ENCODE data around the gene TGFBR2. TPM values are rescaled to one million over a fixed set of nuclear protein-coding genes. Genes with fewer than 3 reads are reported as not detected.

TGFBR2 gene
- total RNA-seq, 1 experiment from 2014 or later, result 45.9 TPM

GRCh38 chr3:30685267-30685667 is 78.9 kb downstream of the TGFBR2 start:
- CTCF ChIA-PET, result no interaction called here
- no TSS peak for BruUV-seq (replicated peaks)

GRCh38 chr3:30686176-30686575 is 79.8 kb downstream of the TGFBR2 start:
- Histone ChIP-seq H3K9me3 (ENCODE audit: control insufficient read depth, insufficient read depth, low read depth, low read length) (no peaks in the 10 kb centered on the region), H3K27ac (ENCODE audit: low read length) (no peak overlapping the region), H3K27me3 (ENCODE audit: control insufficient read depth, insufficient read depth, low read length) (no peaks in the 10 kb centered on the region), H3K4me3 (ENCODE audit: low read depth in 2 of 2, low read length in 2 of 2) (no peak overlapping the region), H3K4me1 (ENCODE audit: control insufficient read depth, insufficient read depth, low read length) (peaks cover 28% of the 10 kb centered on the region), H3K36me3 (ENCODE audit: control insufficient read depth, insufficient read depth, low read length) (peaks cover 2% of the 10 kb centered on the region; the same call in 1 of the 2 replicates)
- TF ChIP-seq TCF7L2 (IDR thresholded peaks at IDR 0.05; ENCODE audit: low read depth, low read length) (no peak), REST (IDR thresholded peaks at IDR 0.05; ENCODE audit: insufficient read depth in 1 of 2, low read depth in 2 of 2, low read length in 1 of 2) (no peak), CTCF (IDR thresholded peaks at IDR 0.05) (no peak), POLR2AphosphoS5 (IDR thresholded peaks at IDR 0.05; ENCODE audit: low read depth, low read length) (no peak), SIN3A (IDR thresholded peaks at IDR 0.05; ENCODE audit: borderline replicate concordance, insufficient read depth, low read depth, low read length) (no peak)
- no TSS peak for BruUV-seq (replicated peaks)
- intact Hi-C loops (cut with micrococcal nuclease; ENCODE audit: unreplicated experiment), result no loop called here
- CTCF ChIA-PET, result interaction anchor here (0.6 kb wide), 1 partner anchor 124 kb away, joined by 3 read pairs; no protein-coding TSS in a partner anchor
- in situ Hi-C loops (cut with HindIII; ENCODE audit: low pct_unique_long_range_greater_than_20kb, low sequenced_read_pairs), result no loop called here
- ATAC-seq (no peak), DNase-seq (ENCODE audit: low read depth, low spot score) (no peak)
- POLR2A ChIA-PET, result no interaction called here

More at GRCh38 chr3:30685267-30685667, 78.9 kb downstream of the TGFBR2 start:
- no peaks in the 10 kb centered on the region for H3K9me3 ChIP-seq (ENCODE audit: control insufficient read depth, insufficient read depth, low read depth, low read length)
- DNase-seq (ENCODE audit: low read depth, low spot score) (no peak), ATAC-seq (no peak)
- intact Hi-C loops (cut with micrococcal nuclease; ENCODE audit: unreplicated experiment) (no loop called here), in situ Hi-C loops (cut with HindIII; ENCODE audit: low pct_unique_long_range_greater_than_20kb, low sequenced_read_pairs) (no loop called here)
- H3K4me3 ChIP-seq (ENCODE audit: low read depth in 2 of 2, low read length in 2 of 2), result no peak overlapping the region
- TF ChIP-seq POLR2AphosphoS5 (IDR thresholded peaks at IDR 0.05; ENCODE audit: low read depth, low read length) (no peak), REST (IDR thresholded peaks at IDR 0.05; ENCODE audit: insufficient read depth in 1 of 2, low read depth in 2 of 2, low read length in 1 of 2) (no peak), SIN3A (IDR thresholded peaks at IDR 0.05; ENCODE audit: borderline replicate concordance, insufficient read depth, low read depth, low read length) (no peak), TCF7L2 (IDR thresholded peaks at IDR 0.05; ENCODE audit: low read depth, low read length) (no peak), CTCF (IDR thresholded peaks at IDR 0.05) (no peak)
- H3K4me1 ChIP-seq (ENCODE audit: control insufficient read depth, insufficient read depth, low read length), result peaks cover 24% of the 10 kb centered on the region
- no peaks in the 10 kb centered on the region for H3K27me3 ChIP-seq (ENCODE audit: control insufficient read depth, insufficient read depth, low read length)
- POLR2A ChIA-PET, result no interaction called here
- H3K36me3 ChIP-seq (ENCODE audit: control insufficient read depth, insufficient read depth, low read length), result 0 out of 2 replicates have a peak, but pooled peaks cover 2% of the 10 kb centered on the region
- peak overlapping the region; percentile 29; the same call in 1 of the 2 replicates for H3K27ac ChIP-seq (ENCODE audit: low read length)

Data from Panc1 (cell line).